ENCODE data around the gene DCLK1. TPM values are rescaled to one million over a fixed set of nuclear protein-coding genes. Genes with fewer than 3 reads are reported as not detected.

The DCLK1 gene
- total and polyA plus RNA-seq, 12 donors: 0.68 to 22.6 (median 2.3) TPM

DNA sequence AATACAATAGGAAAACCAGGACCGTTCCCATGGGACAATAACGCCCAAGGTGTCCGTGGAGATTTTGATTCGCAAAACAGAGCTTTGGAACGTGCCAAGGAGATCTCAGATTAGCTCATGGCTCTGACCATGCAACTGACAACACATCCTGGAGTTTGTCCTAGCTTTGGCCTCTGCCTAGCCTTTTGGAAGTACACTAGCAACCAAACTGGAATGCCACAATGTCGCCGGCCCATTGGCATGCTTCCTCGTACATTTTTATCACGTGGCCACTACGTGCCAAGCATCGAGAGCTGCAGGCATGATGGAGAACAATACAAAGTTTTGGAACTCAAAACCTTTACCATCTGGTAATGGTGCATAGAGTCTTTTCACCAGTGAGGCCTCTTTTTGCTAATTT lies 256.5 kb downstream of the DCLK1 start:
- Histone ChIP-seq H3K27ac (no peak overlapping the region), H3K4me3 (no peak overlapping the region), H3K4me1 (replicated peaks in 1 of 2) (no peaks in the 10 kb centered on the region), H3K9me3 (replicated peaks in 1 of 3) (no peaks in the 10 kb centered on the region), H3K36me3 (replicated peaks in 1 of 2) (no peaks in the 10 kb centered on the region), H3K27me3 (no peaks in the 10 kb centered on the region)
- no peak for TF ChIP-seq POLR2A (IDR thresholded peaks at IDR 0.05)
- TF ChIP-seq CTCF (IDR thresholded peaks at IDR 0.05): no peak
- intact Hi-C loops (cut with DNase I): no loop called here
- WGBS, 4 donors: 86 to 91% (median 88%) methylated on average over 11 of the region's 11 CpGs
- DNase-seq: no peak

GRCh38 chr13:35872369-35872768 lies 258.8 kb downstream of the DCLK1 start:
- no peak for DNase-seq
- intact Hi-C loops (cut with DNase I): no loop called here
- H3K9me3 ChIP-seq (replicated peaks in 1 of 3): no peaks in the 10 kb centered on the region
- H3K27ac ChIP-seq: no peak overlapping the region
- WGBS, 4 donors: 85 to 93% (median 87%) methylated on average over 2 of the region's 2 CpGs
- no peak overlapping the region for H3K4me3 ChIP-seq
- no peaks in the 10 kb centered on the region for H3K4me1 ChIP-seq (replicated peaks in 1 of 2)
- H3K36me3 ChIP-seq (replicated peaks in 1 of 2): no peaks in the 10 kb centered on the region
- TF ChIP-seq POLR2A (IDR thresholded peaks at IDR 0.05) (no peak), CTCF (IDR thresholded peaks at IDR 0.05) (no peak)
- H3K27me3 ChIP-seq: no peaks in the 10 kb centered on the region

GRCh38 chr13:35871561-35871960 lies 259.6 kb downstream of the DCLK1 start:
- H3K9me3 ChIP-seq (replicated peaks in 1 of 3): no peaks in the 10 kb centered on the region
- no peak for DNase-seq
- intact Hi-C loops (cut with DNase I): no loop called here

GRCh38 chr13:35866801-35867200 lies 264.4 kb downstream of the DCLK1 start:
- DNase-seq: no peak
- TF ChIP-seq CTCF (IDR thresholded peaks at IDR 0.05) (no peak), POLR2A (IDR thresholded peaks at IDR 0.05) (no peak)
- no peaks in the 10 kb centered on the region for H3K9me3 ChIP-seq (replicated peaks in 1 of 3)
- no peaks in the 10 kb centered on the region for H3K36me3 ChIP-seq (replicated peaks in 1 of 2)
- intact Hi-C loops (cut with DNase I): no loop called here
- no peak overlapping the region for H3K4me3 ChIP-seq
- no peak overlapping the region for H3K27ac ChIP-seq
- H3K27me3 ChIP-seq: no peaks in the 10 kb centered on the region
- no peaks in the 10 kb centered on the region for H3K4me1 ChIP-seq (replicated peaks in 1 of 2)
- WGBS, 4 donors: 53 to 71% (median 58%) methylated on average over 3 of the region's 3 CpGs

More at GRCh38 chr13:35871561-35871960, 259.6 kb downstream of the DCLK1 start:
- Histone ChIP-seq H3K4me1 (replicated peaks in 1 of 2) (no peaks in the 10 kb centered on the region), H3K27ac (no peak overlapping the region), H3K36me3 (replicated peaks in 1 of 2) (no peaks in the 10 kb centered on the region), H3K27me3 (no peaks in the 10 kb centered on the region), H3K4me3 (no peak overlapping the region)
- TF ChIP-seq CTCF (IDR thresholded peaks at IDR 0.05): no peak
- no peak for TF ChIP-seq POLR2A (IDR thresholded peaks at IDR 0.05)
- 69 to 88% (median 83%) methylated on average over 2 of the region's 2 CpGs for WGBS, 4 donors

Measured in adrenal gland (tissue), 12 donors.